Measurements from ENCODE around the gene PCYT1A.

GRCh38 chr3:196198081-196198675, 89.3 kb downstream of the PCYT1A start:
- TF ChIP-seq POLR2AphosphoS5 (IDR thresholded peaks at IDR 0.05), result no peak
- no peak for TF ChIP-seq CTCF (IDR thresholded peaks at IDR 0.05)
- no peak for TF ChIP-seq POLR2A (IDR thresholded peaks at IDR 0.05; ENCODE audit: low read depth)
- no peak for TF ChIP-seq EP300 (IDR thresholded peaks at IDR 0.05)
